Spinal cord (tissue), 10 donors: ENCODE measurements around the gene CIPC. TPM values are rescaled to one million over a fixed set of nuclear protein-coding genes. Genes with fewer than 3 reads are reported as not detected.

ENCODE experiments used
- DNase-seq, 6 donors: peaks; one replicate each; pipeline versions ENCODE4 v3.0.0 to v3.0.0-alpha.2; 2013 to 2015; ENCODE audit warnings: low spot score in 6 of 6, low read depth in 4 of 6
- H3K27ac ChIP-seq: one replicate; pipeline ENCODE4 v1.5.1; 2013; ENCODE audit warnings: low read depth, low read length, control low read depth
- H3K27me3 ChIP-seq: one replicate; pipeline ENCODE4 v1.6.1; 2013; ENCODE audit warnings: low read length; ENCODE audit not compliant: control insufficient read depth, insufficient read depth
- H3K36me3 ChIP-seq: one replicate; pipeline ENCODE4 v1.6.1; 2013; ENCODE audit warnings: low read length; ENCODE audit not compliant: control insufficient read depth, insufficient read depth
- H3K4me1 ChIP-seq: one replicate; pipeline ENCODE4 v1.6.1; 2013; ENCODE audit warnings: low read length; ENCODE audit not compliant: control insufficient read depth, insufficient read depth
- H3K4me3 ChIP-seq: one replicate; pipeline ENCODE4 v1.5.1; 2013; ENCODE audit warnings: low read depth, low read length, control low read depth
- H3K9me3 ChIP-seq: one replicate; pipeline ENCODE4 v1.6.1; 2013; ENCODE audit warnings: low read length; ENCODE audit not compliant: control insufficient read depth, insufficient read depth
- WGBS: methylation state at CpG from one replicate; pipeline ENCODE4 v1.1.5; 2013; ENCODE audit warnings: missing lambda C conversion rate; ENCODE audit not compliant: insufficient coverage; 5-methylcytosine and 5-hydroxymethylcytosine counted together
- polyA plus RNA-seq, 2 donors: library from polyadenylated mRNA; unstranded; fragments of 120-200 nt; gene quantifications; one replicate each; pipeline ENCODE4 v1.2.1, GENCODE V29; 2013; ENCODE audit not compliant: insufficient read length in 2 of 2
- total RNA-seq, 2 donors: library from RNA; depleted of rRNA in 1 of 2; stranded (reverse); fragments of 120-200 nt in 1 of 2; fragments of >200 nt in 1 of 2; gene quantifications; one replicate each; pipeline versions ENCODE4 v1.2.3 to v1.2.4, GENCODE V29; 2013 to 2014
- donor health status: healthy.

Gene CIPC
- total and polyA plus RNA-seq, 4 donors: 35.2 to 39.2 (median 38.3) TPM

DNA sequence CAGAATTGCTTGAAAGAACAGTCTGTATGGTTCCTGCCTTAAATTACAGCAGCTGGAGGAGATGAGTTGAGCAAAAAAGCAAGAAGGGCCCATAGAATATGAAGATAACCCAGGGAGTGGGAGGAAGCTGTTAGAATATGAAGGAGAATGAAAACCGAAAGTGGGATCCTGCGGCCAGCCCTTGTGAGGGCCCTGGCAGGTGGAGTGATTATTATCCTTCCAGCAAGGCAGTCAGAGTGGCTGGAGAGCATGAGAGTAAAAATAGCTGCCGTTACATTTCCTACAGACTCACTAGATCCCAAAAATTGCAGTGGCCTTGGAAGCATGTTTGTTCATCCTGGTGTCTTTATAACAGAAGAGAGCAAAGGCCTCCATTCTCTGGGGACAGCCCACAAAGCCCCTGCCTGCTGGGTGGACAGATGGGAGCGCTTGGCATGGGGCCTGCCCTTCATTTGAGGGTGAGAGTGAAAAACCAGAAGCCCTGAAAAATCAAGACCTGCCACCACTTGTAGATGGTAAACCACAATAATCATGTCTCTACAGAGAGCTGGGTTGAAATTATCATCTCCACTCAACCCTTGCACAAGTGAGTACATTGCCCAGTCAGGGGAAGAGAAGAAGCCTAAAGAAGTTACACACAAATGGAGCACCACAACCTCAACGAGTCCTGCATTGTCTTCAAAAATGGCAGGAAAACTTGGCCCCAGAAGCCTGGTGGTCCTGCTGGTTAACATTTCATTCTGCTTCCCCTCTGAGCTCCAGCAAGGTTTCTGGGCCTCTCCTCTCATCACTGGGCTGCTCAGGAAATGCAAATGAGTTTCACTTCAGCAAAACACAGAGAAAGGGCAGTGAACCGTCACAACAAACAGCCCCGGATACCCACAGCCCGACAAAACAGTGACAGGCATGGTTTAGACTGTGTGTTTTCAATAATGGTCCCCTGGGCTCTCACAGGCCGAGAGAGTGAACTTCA lies 23.0 kb downstream of the CIPC start:
- peak in 2 of 6 donors; percentile 71 to 83 for DNase-seq
- no peaks in the 10 kb centered on the region for H3K9me3 ChIP-seq
- H3K27me3 ChIP-seq: peaks cover 3% of the 10 kb centered on the region
- H3K4me3 ChIP-seq: no peak overlapping the region
- peak overlapping the region; percentile 75 for H3K27ac ChIP-seq
- WGBS: 17% methylated on average over 7 of the region's 9 CpGs
- peaks cover 53% of the 10 kb centered on the region for H3K4me1 ChIP-seq
- peaks cover 5% of the 10 kb centered on the region for H3K36me3 ChIP-seq

- H3K9me3 ChIP-seq: no peaks in the 10 kb centered on the region
- DNase-seq: no peak
- WGBS: 76% methylated on average over 5 of the region's 6 CpGs
- H3K27ac ChIP-seq: peak overlapping the region; percentile 40
- H3K4me1 ChIP-seq: peaks cover 53% of the 10 kb centered on the region
- peaks cover 2% of the 10 kb centered on the region for H3K36me3 ChIP-seq
- H3K27me3 ChIP-seq: peaks cover 3% of the 10 kb centered on the region
- no peak overlapping the region for H3K4me3 ChIP-seq
Observed at GRCh38 chr14:77122526-77123125, 24.6 kb downstream of the CIPC start.

- WGBS: 85% methylated on average over 8 of the region's 9 CpGs
- DNase-seq: peak in 1 of 6 donors; percentile 55
- Histone ChIP-seq H3K4me1 (peaks cover 57% of the 10 kb centered on the region), H3K27me3 (peaks cover 3% of the 10 kb centered on the region), H3K9me3 (no peaks in the 10 kb centered on the region), H3K36me3 (peaks cover 2% of the 10 kb centered on the region), H3K4me3 (no peak overlapping the region), H3K27ac (peak overlapping the region; percentile 40)
Observed at GRCh38 chr14:77123381-77124325, 25.6 kb downstream of the CIPC start.

DNA sequence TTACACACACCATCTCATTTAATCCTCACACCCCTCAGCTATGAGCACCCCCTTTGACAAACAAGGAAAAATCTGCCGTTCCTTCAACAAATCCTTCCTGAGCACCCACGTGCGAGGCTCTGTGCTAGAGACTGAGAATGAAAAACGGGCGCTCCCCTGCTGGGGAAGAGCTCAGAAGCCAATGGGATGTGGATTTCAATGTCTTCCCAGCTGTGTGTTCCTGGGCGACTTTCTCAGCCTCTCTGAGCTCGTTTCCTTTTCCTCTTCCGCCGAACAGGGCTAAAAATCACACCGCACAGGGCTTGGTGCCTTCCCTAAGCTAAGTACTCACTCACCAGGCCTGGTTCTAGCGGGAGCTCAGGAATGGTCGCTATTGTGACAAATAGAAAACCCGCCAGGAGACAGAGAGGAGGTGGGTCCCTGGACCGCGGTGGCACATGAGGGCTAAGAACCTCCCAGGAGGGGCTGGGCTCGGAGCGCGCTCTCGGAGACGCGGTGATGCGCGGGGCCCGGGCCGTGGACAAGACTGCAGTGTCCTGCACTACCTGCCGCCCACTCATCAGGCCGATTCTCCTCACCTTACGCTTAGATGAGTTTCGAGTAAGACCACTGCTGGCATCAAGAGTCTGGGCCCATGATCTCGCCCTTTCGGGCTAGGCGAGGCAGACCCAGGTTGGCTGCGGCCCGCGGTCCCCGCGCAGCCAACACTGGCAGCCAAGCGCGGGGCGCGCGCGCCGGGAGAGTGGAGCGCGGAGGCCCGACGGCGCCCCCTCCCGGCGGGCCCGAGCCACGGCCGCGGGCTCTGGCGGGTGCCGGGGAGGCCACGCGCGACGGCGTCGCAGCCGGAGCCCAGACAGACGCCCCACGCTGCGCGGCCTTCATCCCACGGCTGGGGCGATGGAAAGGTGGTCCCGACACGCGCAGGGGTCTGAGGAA lies 26.6 kb downstream of the CIPC start:
- Histone ChIP-seq H3K27me3 (peaks cover 3% of the 10 kb centered on the region), H3K36me3 (peaks cover 5% of the 10 kb centered on the region), H3K4me1 (peaks cover 58% of the 10 kb centered on the region), H3K27ac (no peak overlapping the region), H3K4me3 (peak overlapping the region; percentile 62), H3K9me3 (no peaks in the 10 kb centered on the region)
- WGBS: 5% methylated on average over 71 of the region's 73 CpGs
- peak in 2 of 6 donors; percentile 84 to 89 for DNase-seq

GRCh38 chr14:77125281-77125801 lies 27.3 kb downstream of the CIPC start:
- H3K9me3 ChIP-seq: no peaks in the 10 kb centered on the region
- WGBS: 12% methylated on average over 29 of the region's 30 CpGs
- H3K36me3 ChIP-seq: peaks cover 7% of the 10 kb centered on the region
- H3K27me3 ChIP-seq: peaks cover 3% of the 10 kb centered on the region
- H3K27ac ChIP-seq: no peak overlapping the region
- peaks cover 53% of the 10 kb centered on the region for H3K4me1 ChIP-seq
- peak in 1 of 6 donors; percentile 53 for DNase-seq
- no peak overlapping the region for H3K4me3 ChIP-seq

DNA sequence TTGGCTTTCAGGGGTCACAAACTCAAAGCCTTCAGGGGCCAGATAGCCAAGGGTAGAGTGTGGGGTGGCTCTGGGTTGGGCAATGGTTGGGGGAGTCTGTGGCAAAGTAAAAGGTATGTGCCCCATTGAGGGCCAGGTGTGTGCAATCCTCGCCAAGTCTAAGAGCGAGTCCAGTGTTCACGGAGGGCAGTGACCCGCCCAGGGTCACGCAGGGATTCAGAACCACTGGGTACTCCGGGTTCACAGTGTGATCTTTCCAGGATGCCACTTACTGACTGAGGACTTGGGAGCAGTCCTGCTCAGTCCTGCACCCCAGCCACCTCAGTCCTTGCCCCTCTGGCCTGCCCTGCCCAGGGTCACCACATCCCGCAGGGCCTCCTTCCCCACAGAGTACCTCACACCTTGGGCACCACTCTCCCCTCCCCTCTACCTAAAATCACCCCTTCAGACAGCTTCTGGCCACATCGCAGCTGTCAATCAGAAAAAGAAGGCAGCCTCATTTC lies 27.8 kb downstream of the CIPC start:
- no peaks in the 10 kb centered on the region for H3K9me3 ChIP-seq
- H3K4me3 ChIP-seq: no peak overlapping the region
- peaks cover 10% of the 10 kb centered on the region for H3K36me3 ChIP-seq
- no peak overlapping the region for H3K27ac ChIP-seq
- peaks cover 3% of the 10 kb centered on the region for H3K27me3 ChIP-seq
- 94% methylated on average over 7 of the region's 8 CpGs for WGBS
- DNase-seq: no peak
- H3K4me1 ChIP-seq: peaks cover 48% of the 10 kb centered on the region

GRCh38 chr14:77126461-77126990 lies 28.5 kb downstream of the CIPC start:
- peaks cover 10% of the 10 kb centered on the region for H3K36me3 ChIP-seq
- H3K9me3 ChIP-seq: no peaks in the 10 kb centered on the region
- H3K4me3 ChIP-seq: no peak overlapping the region
- peaks cover 3% of the 10 kb centered on the region for H3K27me3 ChIP-seq
- DNase-seq: no peak
- H3K4me1 ChIP-seq: peaks cover 42% of the 10 kb centered on the region
- WGBS: 94% methylated on average over 2 of the region's 4 CpGs
- H3K27ac ChIP-seq: no peak overlapping the region

GRCh38 chr14:77128414-77128891 lies 30.4 kb downstream of the CIPC start:
- Histone ChIP-seq H3K4me1 (peaks cover 37% of the 10 kb centered on the region), H3K9me3 (no peaks in the 10 kb centered on the region), H3K4me3 (no peak overlapping the region), H3K27me3 (peaks cover 5% of the 10 kb centered on the region), H3K36me3 (peaks cover 22% of the 10 kb centered on the region), H3K27ac (no peak overlapping the region)
- 69% methylated on average over 3 of the region's 6 CpGs for WGBS
- peak in 1 of 6 donors; percentile 54 for DNase-seq
